AG04450 (cell line): ENCODE results near the gene F13A1. TPM values are rescaled to one million over a fixed set of nuclear protein-coding genes. Genes with fewer than 3 reads are reported as not detected.

Experiments used
- polyA plus RNA-seq: library from polyadenylated mRNA; depleted of rRNA; stranded (reverse); fragments of >200 nt; gene quantifications from 2 replicates; pipeline ENCODE4 v1.2.3, GENCODE V29; 2011
- small RNA-seq: library from RNA; depleted of rRNA; stranded (forward); fragments of <200 nt; gene quantifications from one replicate; pipeline ENCODE3, GENCODE V24; 2012; ENCODE audit warnings: low read depth; ENCODE audit not compliant: insufficient read length

Gene F13A1
- polyA plus RNA-seq, 1 experiment, result not detected

Small RNA genes lying within 50 kb of the gene (small RNA-seq; reads per million reads assigned to genes)
- gene MIR7853, result not detected
